WTC11 (cell line): ENCODE data around the gene ST6GALNAC1. TPM values are rescaled to one million over a fixed set of nuclear protein-coding genes. Genes with fewer than 3 reads are reported as not detected.

Experiments used
- ATAC-seq: fragments of 200-7000 bp; cut with Tn5 transposase; 2 replicates; pipeline ENCODE4 v1.10.0; 2021; ENCODE audit warnings: mild to moderate bottlenecking, moderate library complexity
- CTCF ChIA-PET: fragments of 300-600 bp; sonication (Branson Sonifier 250); formaldehyde crosslinking; loops from one replicate; lab custom pipeline; 2021; ENCODE audit warnings: antibody characterized with exemption; lab: Charles Lee
- POLR2A ChIA-PET: fragments of 350-600 bp; sonication (Branson Sonifier 250); formaldehyde crosslinking; loops from one replicate; lab custom pipeline; 2021; ENCODE audit warnings: antibody characterized with exemption; lab: Charles Lee
- DNase-seq: peaks from one replicate; pipeline ENCODE4 v3.0.0; 2021; ENCODE audit warnings: low spot score
- H3K27ac Mint-ChIP-seq: 2 replicates; pipeline ENCODE4 v1.8.0; 2021; ENCODE audit warnings: mixed read lengths
- H3K27me3 Mint-ChIP-seq: 2 replicates; pipeline ENCODE4 v1.8.0; 2021; ENCODE audit warnings: low read depth, mild to moderate bottlenecking, moderate library complexity, mixed read lengths
- H3K36me3 Mint-ChIP-seq: 2 replicates; pipeline ENCODE4 v1.8.0; 2021; ENCODE audit warnings: mixed read lengths
- H3K4me1 Mint-ChIP-seq: 2 replicates; pipeline ENCODE4 v1.8.0; 2022; ENCODE audit warnings: mixed read lengths
- H3K4me3 Mint-ChIP-seq: 2 replicates; pipeline ENCODE4 v1.8.0; 2021; ENCODE audit warnings: mild to moderate bottlenecking, moderate library complexity, mixed read lengths
- H3K9me3 Mint-ChIP-seq: 2 replicates; pipeline ENCODE4 v1.8.0; 2021; ENCODE audit warnings: mixed read lengths
- FOXP1 ChIP-seq: sonication (generic); formaldehyde crosslinking; IDR thresholded peaks from 2 replicates; pipeline ENCODE4 v1.8.0; 2022; ENCODE audit warnings: missing genetic modification reagents, mild to moderate bottlenecking, moderate library complexity, borderline replicate concordance
- GABPB1 ChIP-seq: sonication (generic); formaldehyde crosslinking; IDR thresholded peaks from 2 replicates; pipeline ENCODE4 v1.8.1; 2023; ENCODE audit warnings: mild to moderate bottlenecking, missing genetic modification reagents
- KAT7 ChIP-seq: sonication (generic); formaldehyde crosslinking; IDR thresholded peaks from 2 replicates; pipeline ENCODE4 v1.8.1; 2023; ENCODE audit warnings: missing genetic modification reagents, mild to moderate bottlenecking, borderline replicate concordance
- MYBL2 ChIP-seq: sonication (generic); formaldehyde crosslinking; IDR thresholded peaks from 2 replicates; pipeline ENCODE4 v1.8.1; 2023; ENCODE audit warnings: mild to moderate bottlenecking, moderate library complexity, missing genetic modification reagents
- NFYB ChIP-seq: sonication (generic); formaldehyde crosslinking; conservative IDR thresholded peaks from 2 replicates; pipeline ENCODE4 v1.8.0; 2022; ENCODE audit warnings: low read depth, missing genetic modification reagents
- SP1 ChIP-seq: sonication (generic); formaldehyde crosslinking; conservative IDR thresholded peaks from 2 replicates; pipeline ENCODE4 v1.8.1; 2022; ENCODE audit warnings: missing genetic modification reagents
- TEAD4 ChIP-seq: sonication (generic); formaldehyde crosslinking; IDR thresholded peaks from 2 replicates; pipeline ENCODE4 v1.8.0; 2022; ENCODE audit warnings: mild to moderate bottlenecking, missing genetic modification reagents
- ZNF423 ChIP-seq: fragments of 250-450 bp; sonication (Bioruptor Pico); IDR thresholded peaks from 2 replicates; pipeline ENCODE4 v2.1.2; 2022; ENCODE audit warnings: mild to moderate bottlenecking, moderate library complexity
- total RNA-seq: library from RNA; stranded (reverse); gene quantifications from 3 replicates; pipeline ENCODE4 v1.2.3, GENCODE V29; 2021
- TF ChIP-seq, protein P1 (sequence below): sonication (generic); formaldehyde crosslinking; IDR thresholded peaks from 2 replicates; pipeline ENCODE4 v1.8.1; 2023; ENCODE audit warnings: mild to moderate bottlenecking, missing genetic modification reagents, moderate library complexity
- TF ChIP-seq, protein P2 (sequence below): sonication (generic); formaldehyde crosslinking; IDR thresholded peaks from 2 replicates; pipeline ENCODE4 v1.8.0; 2022; ENCODE audit warnings: mild to moderate bottlenecking, missing genetic modification reagents
- TF ChIP-seq, protein P3 (sequence below): sonication (generic); formaldehyde crosslinking; IDR thresholded peaks from 2 replicates; pipeline ENCODE4 v1.8.1; 2023; ENCODE audit warnings: mild to moderate bottlenecking, missing genetic modification reagents, moderate library complexity
- TF ChIP-seq, protein P4 (sequence below): sonication (generic); formaldehyde crosslinking; IDR thresholded peaks from 2 replicates; pipeline ENCODE4 v1.8.0; 2023; ENCODE audit warnings: mild to moderate bottlenecking, missing genetic modification reagents

ST6GALNAC1 gene
- total RNA-seq, 1 experiment from 2014 or later, result 0.13 TPM

DNA sequence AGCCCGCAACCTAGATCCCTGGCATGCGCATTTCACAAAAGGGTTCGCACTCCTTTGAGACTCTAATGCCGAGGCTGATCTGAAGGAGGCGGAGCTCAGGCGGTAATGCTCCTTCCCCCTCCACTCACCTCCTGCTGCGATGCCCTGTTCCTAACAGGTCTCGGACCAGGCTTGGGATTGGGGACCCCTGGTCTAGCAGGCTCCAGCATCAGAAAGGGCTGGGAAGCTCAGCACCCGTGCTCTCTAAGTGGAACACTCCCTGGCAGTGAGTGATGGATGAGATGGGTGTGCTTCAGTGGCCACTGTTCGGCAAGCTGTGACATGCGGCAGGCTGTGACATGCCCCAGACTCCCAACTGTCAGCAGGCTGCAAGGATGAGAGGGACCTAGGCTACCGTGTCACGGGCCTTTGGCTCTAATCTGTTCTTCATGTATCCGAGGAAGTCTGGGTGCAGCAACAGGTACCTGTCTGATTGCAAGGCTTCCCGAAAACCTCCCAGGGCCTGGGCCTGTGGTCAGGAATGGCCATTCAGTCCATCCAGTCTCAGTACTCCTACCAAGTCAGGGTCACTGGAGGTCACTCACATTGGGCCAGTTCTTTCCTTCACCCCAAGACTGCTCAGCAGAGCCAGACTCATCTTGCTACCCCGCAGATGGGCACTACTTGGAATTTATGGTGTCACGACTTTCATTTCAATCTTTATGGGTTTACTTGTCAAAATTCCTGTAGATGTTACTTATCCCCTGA is 56.6 kb downstream of the ST6GALNAC1 start:
- no peaks in the 10 kb centered on the region for H3K9me3 Mint-ChIP-seq
- TF ChIP-seq TEAD4 (CRISPR knock-in tag), result no peak
- TF ChIP-seq, protein P1, sequence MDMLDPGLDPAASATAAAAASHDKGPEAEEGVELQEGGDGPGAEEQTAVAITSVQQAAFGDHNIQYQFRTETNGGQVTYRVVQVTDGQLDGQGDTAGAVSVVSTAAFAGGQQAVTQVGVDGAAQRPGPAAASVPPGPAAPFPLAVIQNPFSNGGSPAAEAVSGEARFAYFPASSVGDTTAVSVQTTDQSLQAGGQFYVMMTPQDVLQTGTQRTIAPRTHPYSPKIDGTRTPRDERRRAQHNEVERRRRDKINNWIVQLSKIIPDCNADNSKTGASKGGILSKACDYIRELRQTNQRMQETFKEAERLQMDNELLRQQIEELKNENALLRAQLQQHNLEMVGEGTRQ (CRISPR knock-in tag), result peak; percentile 33; the same call in 1 of the 2 replicates
- TF ChIP-seq, all 79 proteins: peak for 1
- H3K36me3 Mint-ChIP-seq, result no peaks in the 10 kb centered on the region
- CTCF ChIA-PET, result interaction anchor here (0.8 to 3.8 kb wide), 7 partner anchors 11 to 95 kb away, joined by 3 to 17 read pairs (median 10); no protein-coding TSS in a partner anchor
- peak overlapping the region; percentile 48 for H3K4me3 Mint-ChIP-seq
- ATAC-seq (no peak), DNase-seq (peak; percentile 35)
- H3K4me1 Mint-ChIP-seq, result peaks cover 13% of the 10 kb centered on the region
- no peak overlapping the region for H3K27ac Mint-ChIP-seq
- peaks cover 80% of the 10 kb centered on the region for H3K27me3 Mint-ChIP-seq
- POLR2A ChIA-PET, result no interaction called here

DNA sequence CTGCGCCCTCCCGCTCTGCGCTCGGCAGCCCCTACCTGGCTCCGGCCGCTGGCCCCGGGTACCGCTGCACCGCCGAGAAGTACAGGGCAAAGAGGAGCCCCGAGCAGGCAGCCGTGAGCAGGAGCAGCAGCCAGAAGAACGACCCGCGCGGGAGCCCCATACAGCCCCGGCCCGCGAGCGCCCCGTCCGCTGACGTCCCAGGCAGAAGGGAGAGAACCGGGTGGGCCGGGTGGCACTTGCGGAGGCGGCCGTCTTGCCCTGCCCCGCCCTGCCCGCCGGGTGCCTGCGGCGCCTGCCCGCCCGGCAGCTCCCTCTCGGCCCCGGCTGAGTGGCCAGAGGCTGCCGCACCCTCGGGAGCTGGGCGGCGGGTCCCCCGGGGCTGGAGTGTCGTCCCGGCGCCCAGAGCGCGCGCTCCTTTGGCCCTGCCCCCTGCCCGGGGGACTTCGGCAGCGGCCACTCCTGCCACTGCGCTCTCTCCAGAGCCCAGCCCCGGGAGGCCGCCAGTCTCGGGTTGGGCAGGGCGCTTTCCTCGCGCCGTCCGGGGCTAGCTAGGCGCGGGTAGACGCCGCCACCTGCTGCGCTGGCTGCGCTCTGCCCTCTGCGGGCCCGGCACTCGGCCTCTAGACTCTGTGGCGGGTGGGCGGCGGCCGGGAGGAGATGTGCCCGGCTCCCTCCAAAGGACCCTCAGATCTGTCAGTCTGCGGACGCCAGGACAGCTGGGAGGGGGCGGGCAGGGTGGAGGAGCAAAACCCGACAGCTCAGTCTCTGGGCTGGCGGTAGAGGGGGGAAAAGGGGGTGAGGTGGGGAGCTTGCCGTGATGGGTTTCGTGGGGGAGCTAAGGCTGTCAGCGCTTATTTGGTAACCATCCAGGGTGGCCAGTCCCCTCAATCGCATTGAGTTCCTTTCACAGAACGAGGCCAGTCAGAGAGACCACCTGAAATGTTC is 57.6 kb downstream of the ST6GALNAC1 start, which contains the start of gene ST6GALNAC2:
TSS of gene ST6GALNAC2 (minus strand) at position 212 of the 945 bp plus-strand sequence. CDS start at position 160, 52 bp downstream.
- CTCF ChIA-PET, result interaction anchor here (0.6 to 3.8 kb wide), 10 partner anchors 8 to 96 kb away, joined by 3 to 17 read pairs (median 6); no protein-coding TSS in a partner anchor
- H3K27me3 Mint-ChIP-seq, result peaks cover 84% of the 10 kb centered on the region
- ATAC-seq (peak; percentile 34), DNase-seq (peak; percentile 40)
- no peaks in the 10 kb centered on the region for H3K9me3 Mint-ChIP-seq
- peak within 1 kb of the TSS; percentile 71 for H3K4me3 Mint-ChIP-seq
- no peak within 1 kb of the TSS for H3K27ac Mint-ChIP-seq
- TF ChIP-seq, protein P2, sequence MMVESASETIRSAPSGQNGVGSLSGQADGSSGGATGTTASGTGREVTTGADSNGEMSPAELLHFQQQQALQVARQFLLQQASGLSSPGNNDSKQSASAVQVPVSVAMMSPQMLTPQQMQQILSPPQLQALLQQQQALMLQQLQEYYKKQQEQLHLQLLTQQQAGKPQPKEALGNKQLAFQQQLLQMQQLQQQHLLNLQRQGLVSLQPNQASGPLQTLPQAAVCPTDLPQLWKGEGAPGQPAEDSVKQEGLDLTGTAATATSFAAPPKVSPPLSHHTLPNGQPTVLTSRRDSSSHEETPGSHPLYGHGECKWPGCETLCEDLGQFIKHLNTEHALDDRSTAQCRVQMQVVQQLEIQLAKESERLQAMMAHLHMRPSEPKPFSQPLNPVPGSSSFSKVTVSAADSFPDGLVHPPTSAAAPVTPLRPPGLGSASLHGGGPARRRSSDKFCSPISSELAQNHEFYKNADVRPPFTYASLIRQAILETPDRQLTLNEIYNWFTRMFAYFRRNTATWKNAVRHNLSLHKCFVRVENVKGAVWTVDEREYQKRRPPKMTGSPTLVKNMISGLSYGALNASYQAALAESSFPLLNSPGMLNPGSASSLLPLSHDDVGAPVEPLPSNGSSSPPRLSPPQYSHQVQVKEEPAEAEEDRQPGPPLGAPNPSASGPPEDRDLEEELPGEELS (CRISPR knock-in tag), result no peak
- peak; percentile 66; the same call in 1 of the 2 replicates for TF ChIP-seq ZNF423 (CRISPR knock-in tag)
- 0 out of 2 replicates have a peak, but pooled peaks have one; percentile 44 for TF ChIP-seq MYBL2
- TF ChIP-seq, protein P3, sequence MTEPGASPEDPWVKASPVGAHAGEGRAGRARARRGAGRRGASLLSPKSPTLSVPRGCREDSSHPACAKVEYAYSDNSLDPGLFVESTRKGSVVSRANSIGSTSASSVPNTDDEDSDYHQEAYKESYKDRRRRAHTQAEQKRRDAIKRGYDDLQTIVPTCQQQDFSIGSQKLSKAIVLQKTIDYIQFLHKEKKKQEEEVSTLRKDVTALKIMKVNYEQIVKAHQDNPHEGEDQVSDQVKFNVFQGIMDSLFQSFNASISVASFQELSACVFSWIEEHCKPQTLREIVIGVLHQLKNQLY, result no peak
- peak; percentile 66; the same call in 1 of the 2 replicates for TF ChIP-seq FOXP1 (CRISPR knock-in tag)
- TF ChIP-seq GABPB1 (CRISPR knock-in tag), result peak; percentile 26; the same call in 1 of the 2 replicates
- TF ChIP-seq, protein P1 (CRISPR knock-in tag), result 0 out of 2 replicates have a peak, but pooled peaks have one; percentile 4
- TF ChIP-seq SP1 (CRISPR knock-in tag), result peak; percentile 51; the same call in 1 of the 2 replicates
- peaks cover 19% of the 10 kb centered on the region for H3K4me1 Mint-ChIP-seq
- no peaks in the 10 kb centered on the region for H3K36me3 Mint-ChIP-seq
- POLR2A ChIA-PET, result interaction anchor here (0.9 kb wide), 1 partner anchor 19 kb away, joined by 3 read pairs; no protein-coding TSS in a partner anchor

DNA sequence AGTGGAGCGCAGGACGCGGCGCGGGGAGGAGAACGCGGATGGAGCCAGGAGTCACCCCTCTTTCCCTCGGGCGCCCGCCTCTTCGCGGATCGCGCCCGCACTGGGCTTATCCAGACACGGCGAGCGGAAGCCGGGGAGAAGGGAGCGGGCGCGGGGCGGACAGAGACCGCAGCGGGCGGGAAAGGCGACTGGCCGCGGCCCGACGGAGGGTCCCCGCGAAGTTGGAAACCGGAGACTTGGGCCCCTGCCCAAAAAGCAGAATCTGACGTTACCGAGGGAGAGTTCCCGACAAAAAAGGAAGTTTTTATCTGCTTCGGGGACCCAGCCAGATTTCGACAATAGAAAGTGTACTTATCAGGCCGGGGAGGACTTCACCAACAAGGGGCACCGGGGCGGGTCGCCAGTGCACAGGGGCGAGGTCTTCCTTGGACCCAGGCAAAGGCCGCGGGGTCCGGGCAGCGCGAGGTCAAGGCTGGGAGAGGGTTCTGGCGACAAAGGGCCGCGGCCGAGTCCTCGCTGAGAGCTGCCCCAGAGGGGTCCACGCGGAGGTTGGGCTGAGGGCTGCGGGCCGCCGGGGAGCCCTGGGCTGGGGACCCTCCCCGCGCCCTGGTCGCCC is 58.4 kb downstream of the ST6GALNAC1 start:
- peak; percentile 58 for DNase-seq
- TF ChIP-seq, protein P4, sequence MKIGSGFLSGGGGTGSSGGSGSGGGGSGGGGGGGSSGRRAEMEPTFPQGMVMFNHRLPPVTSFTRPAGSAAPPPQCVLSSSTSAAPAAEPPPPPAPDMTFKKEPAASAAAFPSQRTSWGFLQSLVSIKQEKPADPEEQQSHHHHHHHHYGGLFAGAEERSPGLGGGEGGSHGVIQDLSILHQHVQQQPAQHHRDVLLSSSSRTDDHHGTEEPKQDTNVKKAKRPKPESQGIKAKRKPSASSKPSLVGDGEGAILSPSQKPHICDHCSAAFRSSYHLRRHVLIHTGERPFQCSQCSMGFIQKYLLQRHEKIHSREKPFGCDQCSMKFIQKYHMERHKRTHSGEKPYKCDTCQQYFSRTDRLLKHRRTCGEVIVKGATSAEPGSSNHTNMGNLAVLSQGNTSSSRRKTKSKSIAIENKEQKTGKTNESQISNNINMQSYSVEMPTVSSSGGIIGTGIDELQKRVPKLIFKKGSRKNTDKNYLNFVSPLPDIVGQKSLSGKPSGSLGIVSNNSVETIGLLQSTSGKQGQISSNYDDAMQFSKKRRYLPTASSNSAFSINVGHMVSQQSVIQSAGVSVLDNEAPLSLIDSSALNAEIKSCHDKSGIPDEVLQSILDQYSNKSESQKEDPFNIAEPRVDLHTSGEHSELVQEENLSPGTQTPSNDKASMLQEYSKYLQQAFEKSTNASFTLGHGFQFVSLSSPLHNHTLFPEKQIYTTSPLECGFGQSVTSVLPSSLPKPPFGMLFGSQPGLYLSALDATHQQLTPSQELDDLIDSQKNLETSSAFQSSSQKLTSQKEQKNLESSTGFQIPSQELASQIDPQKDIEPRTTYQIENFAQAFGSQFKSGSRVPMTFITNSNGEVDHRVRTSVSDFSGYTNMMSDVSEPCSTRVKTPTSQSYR (CRISPR knock-in tag), result 0 out of 2 replicates have a peak, but pooled peaks have one; percentile 7
- TF ChIP-seq NFYB (CRISPR knock-in tag) (no peak), KAT7 (peak; percentile 34; the same call in 1 of the 2 replicates)
- CTCF ChIA-PET, result interaction anchor here (0.8 to 3.8 kb wide), 14 partner anchors 16 to 126 kb away, joined by 3 to 17 read pairs (median 4); partner anchors contain the start of gene PRCD
- H3K4me1 Mint-ChIP-seq, result peaks cover 21% of the 10 kb centered on the region
- H3K27me3 Mint-ChIP-seq, result peaks cover 89% of the 10 kb centered on the region
- H3K4me3 Mint-ChIP-seq, result peak overlapping the region; percentile 71
- POLR2A ChIA-PET, result interaction anchor here (1.0 kb wide), 1 partner anchor 16 kb away, joined by 3 read pairs; a partner anchor contains a TSS
- H3K36me3 Mint-ChIP-seq, result no peaks in the 10 kb centered on the region
- peak; percentile 35 for ATAC-seq
- H3K27ac Mint-ChIP-seq, result no peak overlapping the region
- H3K9me3 Mint-ChIP-seq, result no peaks in the 10 kb centered on the region
